Psoas muscle (tissue), 8 donors: ENCODE measurements around the gene ATG16L2. TPM values are rescaled to one million over a fixed set of nuclear protein-coding genes. Genes with fewer than 3 reads are reported as not detected.

ENCODE experiments used
- ATAC-seq, 4 donors: fragments of 200-7000 bp; cut with Tn5 transposase; one replicate each; pipeline ENCODE4 v1.9.1; 2020; ENCODE audit warnings: moderate library complexity in 3 of 4, mild to moderate bottlenecking in 2 of 4
- DNase-seq, 2 donors: peaks; one replicate each; pipeline ENCODE4 v3.0.0-alpha.2; 2020
- H3K27ac ChIP-seq: fragments of 200-600 bp; one replicate; pipeline ENCODE4 v1.8.0; 2022
- H3K27me3 ChIP-seq, 3 donors: fragments of 200-600 bp in 1 of 3; one replicate each; pipeline versions ENCODE4 v1.6.1 to v1.8.0; 2013 to 2022; ENCODE audit warnings: low read length in 2 of 3, mild to moderate bottlenecking in 2 of 3, moderate library complexity in 1 of 3; ENCODE audit not compliant: insufficient read depth in 3 of 3
- H3K36me3 ChIP-seq, 2 donors: fragments of 200-600 bp in 1 of 2; one replicate each; pipeline versions ENCODE4 v1.6.1 to v1.8.0; 2013 to 2022; ENCODE audit warnings: low read depth in 1 of 2, mild to moderate bottlenecking in 1 of 2, moderate library complexity in 1 of 2; ENCODE audit not compliant: insufficient read depth in 1 of 2
- H3K4me1 ChIP-seq: fragments of 200-600 bp; one replicate; pipeline ENCODE4 v1.8.0; 2022
- H3K4me3 ChIP-seq: fragments of 200-600 bp; one replicate; pipeline ENCODE4 v1.8.0; 2022; ENCODE audit warnings: mild to moderate bottlenecking
- H3K9me3 ChIP-seq: fragments of 200-600 bp; one replicate; pipeline ENCODE4 v1.8.0; 2022
- CTCF ChIP-seq: fragments of 200-600 bp; IDR thresholded peaks from one replicate; pipeline ENCODE4 v1.8.0; 2022; ENCODE audit warnings: antibody characterized with exemption
- WGBS, 3 donors: extraction: QIAGEN DNeasy Blood & Tissue Kit; methylation state at CpG; one replicate each; pipeline versions ENCODE4 v1.1.6 to v1.1.7; 2013; 5-methylcytosine and 5-hydroxymethylcytosine counted together
- intact Hi-C, 2 donors: fragments of 100-400 bp; cut with DNase I; formaldehyde crosslinking; loops; one replicate each; pipeline versions ENCODE4 v1.11.0 to v1.14.2; 2022
- polyA plus RNA-seq, 3 donors: library from polyadenylated mRNA; stranded (reverse); fragments of 200-250 nt; gene quantifications; one replicate each; pipeline ENCODE4 v1.2.3, GENCODE V29; 2013
- total RNA-seq, 4 donors: library from RNA; stranded (reverse); fragmentation: NEBNext Ultra II Directional in 2 of 4; extraction: Animal tissue kit (Norgen Biotek cat#: 25700) in 2 of 4; gene quantifications; one replicate each; pipeline versions ENCODE4 v1.2.1 to v1.2.4, GENCODE V29; 2021 to 2023
- donor health status: healthy with polysubstance abuse.
- donor health status: DM: no; HTN: no; CAD: no; lungs with moderate emphysema.
- donor health status: Bipolar disorder and iron deficiency.
- donor health status: healthy.
- donor health status: DM: yes; HTN: yes; CAD: no.
- donor health status: DM: no; HTN: no; CAD: no.
- donor health status: DM: no; HTN: no; CAD: no.
- donor health status: DM: yes; HTN: yes; CAD: no.

ATG16L2 gene
- total and polyA plus RNA-seq, 7 donors: 3.9 to 9.6 (median 4.9) TPM

- DNase-seq (no peak), ATAC-seq (no peak)
- Histone ChIP-seq H3K27me3 (no peaks in the 10 kb centered on the region), H3K27ac (peak overlapping the region; percentile 4), H3K9me3 (no peaks in the 10 kb centered on the region), H3K4me1 (no peaks in the 10 kb centered on the region), H3K4me3 (no peak overlapping the region), H3K36me3 (peaks cover 0 to 5% of the 10 kb centered on the region in 2 donors)
- intact Hi-C loops: no loop called here
- no peak for TF ChIP-seq CTCF
- WGBS, 3 donors: 70 to 74% (median 73%) methylated on average over 7 of the region's 7 CpGs
Measured at GRCh38 chr11:72824020-72824419, 9.8 kb downstream of the ATG16L2 start.

GRCh38 chr11:72824811-72825505 is 10.7 kb downstream of the ATG16L2 start:
- Histone ChIP-seq H3K9me3 (no peaks in the 10 kb centered on the region), H3K36me3 (no peaks in the 10 kb centered on the region), H3K4me1 (no peaks in the 10 kb centered on the region), H3K27ac (no peak overlapping the region), H3K27me3 (no peaks in the 10 kb centered on the region), H3K4me3 (no peak overlapping the region)
- no peak for TF ChIP-seq CTCF
- WGBS, 3 donors: 72 to 81% (median 76%) methylated on average over 13 to 15 of the region's 15 CpGs
- intact Hi-C loops: loop anchor here in 1 of 2 donors (5.0 kb wide), 1 partner anchor 422 kb away; no protein-coding TSS in a partner anchor
- DNase-seq (no peak), ATAC-seq (no peak)

- ATAC-seq (no peak), DNase-seq (no peak)
- H3K36me3 ChIP-seq: no peaks in the 10 kb centered on the region
- no peak overlapping the region for H3K4me3 ChIP-seq
- H3K27ac ChIP-seq: no peak overlapping the region
- 61 to 69% (median 69%) methylated on average over 4 of the region's 4 CpGs for WGBS, 3 donors
- intact Hi-C loops: loop anchor here in 1 of 2 donors (5.0 kb wide), 1 partner anchor 422 kb away; no protein-coding TSS in a partner anchor
- no peaks in the 10 kb centered on the region for H3K4me1 ChIP-seq
- H3K27me3 ChIP-seq: no peaks in the 10 kb centered on the region
- H3K9me3 ChIP-seq: no peaks in the 10 kb centered on the region
- TF ChIP-seq CTCF: no peak
Measured at GRCh38 chr11:72825661-72826060, 11.4 kb downstream of the ATG16L2 start.

- ATAC-seq: no peak
- no peak overlapping the region for H3K4me3 ChIP-seq
- H3K27ac ChIP-seq: no peak overlapping the region
- 88 to 91% (median 89%) methylated on average over 15 of the region's 15 CpGs for WGBS, 3 donors
- no peaks in the 10 kb centered on the region for H3K36me3 ChIP-seq
- no peaks in the 10 kb centered on the region for H3K27me3 ChIP-seq
- no peaks in the 10 kb centered on the region for H3K9me3 ChIP-seq
- intact Hi-C loops: loop anchor here in 1 of 2 donors (5.0 kb wide), 1 partner anchor 421 kb away; no protein-coding TSS in a partner anchor
- H3K4me1 ChIP-seq: peaks cover 4% of the 10 kb centered on the region
- no peak for TF ChIP-seq CTCF
- no peak for DNase-seq
Measured at GRCh38 chr11:72826191-72826941, 12.2 kb downstream of the ATG16L2 start.
